Stimulated activated CD4-positive, alpha-beta T cell treated with anti-CD3 and anti-CD28 coated beads, Interleukin-2, amount 100 ng/mL, for 24 hours (primary cell): Measurements from ENCODE around the gene AP2A2.

ENCODE experiments used
- DNase-seq, 2 donors: peaks; one replicate each; pipeline ENCODE4 v3.0.0-alpha.2; 2020

The AP2A2 gene

DNA sequence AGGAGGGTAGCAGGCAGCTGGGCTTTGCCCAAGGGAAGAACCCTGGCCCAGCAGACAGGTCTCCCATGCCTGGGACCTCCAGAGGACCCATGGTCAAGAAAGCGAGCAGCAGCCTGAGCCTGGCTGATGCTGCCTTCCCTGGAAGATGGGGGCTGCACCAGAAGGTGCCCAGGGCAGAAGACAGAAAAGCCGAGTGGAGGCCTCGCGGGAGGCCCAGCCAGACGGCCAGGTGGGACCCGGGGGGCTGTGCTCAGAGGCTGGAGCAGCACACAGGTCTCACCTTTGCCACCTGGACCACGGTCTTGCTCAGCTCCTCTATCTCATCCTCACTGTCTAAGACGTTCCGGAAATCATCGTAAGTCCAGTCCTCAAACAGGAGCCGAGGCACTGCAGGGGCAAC is 25.9 kb upstream of the AP2A2 start:
- no peak for DNase-seq

DNA sequence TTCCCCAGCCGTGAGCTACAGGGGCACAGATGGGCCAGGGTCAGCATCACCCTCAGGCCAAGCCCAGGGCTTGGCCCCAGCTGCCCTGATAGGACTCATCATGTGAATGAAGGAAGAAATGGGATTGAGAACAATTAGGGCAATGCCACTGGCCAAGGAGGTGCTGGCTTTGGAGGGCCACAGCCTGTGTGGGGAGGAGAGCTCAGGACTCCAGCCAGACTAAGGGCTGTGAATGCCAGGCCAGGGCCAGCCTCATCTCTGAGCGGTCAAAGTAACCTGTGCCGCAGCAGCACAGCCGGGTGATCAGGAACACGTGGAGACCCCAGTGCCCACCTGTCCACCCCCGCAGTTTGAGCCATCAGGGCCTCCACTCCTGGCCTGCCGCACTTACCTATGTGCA is 25.1 kb upstream of the AP2A2 start:
- no peak for DNase-seq

DNA sequence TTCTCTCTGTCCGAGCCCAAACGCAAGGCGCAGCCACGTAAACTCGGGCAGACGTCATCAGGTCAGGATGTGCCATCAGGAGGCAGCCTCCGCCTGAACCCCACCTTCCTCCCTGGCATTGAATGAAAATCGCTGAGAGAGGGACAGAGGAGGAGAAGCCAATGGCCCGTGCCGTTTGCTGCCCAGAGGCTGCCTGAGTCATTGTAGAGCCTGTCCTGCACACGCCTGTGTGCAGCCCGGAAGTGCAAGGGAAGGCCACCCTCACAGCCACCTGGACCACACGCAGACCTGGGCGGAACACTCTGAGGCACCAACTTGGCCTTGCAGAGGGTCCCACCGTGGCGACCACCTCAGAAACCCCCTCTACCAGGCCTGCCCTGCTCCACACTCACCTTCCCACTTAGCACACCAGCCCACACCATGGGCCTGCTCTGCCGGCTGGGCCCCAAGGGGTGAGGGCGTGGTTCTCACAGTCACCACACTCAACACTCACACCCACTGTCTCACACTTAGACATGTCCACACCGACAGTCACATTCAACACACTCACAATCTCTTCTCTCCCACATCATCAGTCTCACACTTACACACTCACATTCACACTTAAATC is 24.1 kb upstream of the AP2A2 start:
- no peak for DNase-seq

DNA sequence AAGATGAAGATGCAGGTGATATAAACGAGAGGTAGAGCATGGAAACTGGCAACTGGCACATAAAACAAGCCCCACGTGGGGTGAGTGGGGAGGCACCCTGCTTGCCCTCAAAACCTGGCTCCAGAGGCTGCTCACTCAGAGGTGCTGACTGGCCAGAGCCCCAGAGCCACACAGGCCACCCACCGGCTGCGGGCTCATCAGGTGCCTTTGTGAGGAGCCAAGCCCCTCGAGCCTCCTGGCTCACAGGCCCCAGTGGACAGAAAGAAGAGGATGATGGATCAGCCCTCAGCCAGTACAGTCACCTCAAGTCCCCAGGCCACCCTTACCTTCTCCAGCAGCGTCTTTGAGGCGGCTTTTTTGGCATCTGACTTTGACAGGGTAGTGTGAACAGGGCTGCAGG is 21.3 kb upstream of the AP2A2 start:
- no peak for DNase-seq

DNA sequence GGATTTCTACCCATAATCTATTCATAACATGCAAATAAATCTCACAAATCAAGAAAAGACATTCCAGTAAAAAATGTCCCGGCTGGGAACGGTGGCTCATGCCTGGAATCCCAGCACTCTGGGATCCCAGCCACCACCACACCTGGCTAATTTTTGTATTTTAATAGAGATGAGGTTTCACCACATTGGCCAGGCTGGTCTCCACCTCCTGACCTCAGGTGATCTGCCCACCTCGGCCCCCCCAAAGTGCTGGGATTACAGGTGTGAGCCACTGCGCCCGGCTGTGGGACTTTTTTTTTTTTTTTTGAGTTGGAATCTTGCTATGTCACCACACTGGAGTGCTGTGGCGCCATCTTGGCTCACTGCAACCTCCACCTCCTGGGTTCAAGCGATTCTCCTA is 19.7 kb upstream of the AP2A2 start:
- no peak for DNase-seq

DNA sequence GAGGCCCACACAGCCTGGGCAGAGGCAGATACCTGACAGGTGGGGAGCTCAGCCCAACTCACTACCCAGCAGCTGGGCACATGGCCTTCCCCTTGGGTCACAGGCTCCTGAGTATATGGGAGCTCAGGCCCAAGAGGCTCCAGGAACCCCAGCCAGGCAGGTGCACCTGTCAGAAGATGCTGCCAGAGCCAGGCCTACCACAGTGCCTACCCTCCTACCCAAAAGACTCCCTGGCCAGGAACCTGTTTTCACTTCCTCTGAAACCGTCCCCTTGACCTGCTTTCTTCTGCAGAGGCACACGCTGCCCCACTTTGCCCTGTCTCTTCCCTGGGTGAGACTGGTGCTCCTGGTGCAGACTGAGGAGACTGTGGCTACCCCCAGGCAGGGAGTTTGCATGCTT is 18.0 kb upstream of the AP2A2 start:
- DNase-seq, result no peak

DNA sequence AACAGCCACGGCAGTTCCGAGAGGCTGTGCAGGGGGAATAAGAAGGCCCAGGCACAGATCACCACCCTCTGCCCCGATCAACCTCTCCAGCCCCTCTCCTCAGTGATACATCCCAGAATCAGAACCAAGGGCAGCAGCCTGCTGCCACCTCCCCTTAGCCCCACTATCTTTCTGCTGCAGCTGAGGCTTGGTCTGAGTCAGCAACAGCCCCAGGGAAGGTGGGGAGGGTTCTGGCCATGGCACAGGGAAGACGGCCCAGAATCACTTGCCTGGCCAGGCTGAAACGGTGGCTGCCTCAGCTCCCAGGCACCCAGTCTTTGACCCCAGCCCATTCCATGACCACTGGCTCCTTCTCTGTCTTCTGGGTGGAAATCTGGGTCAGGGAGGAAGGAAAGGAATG is 17.4 kb upstream of the AP2A2 start:
- no peak for DNase-seq

DNA sequence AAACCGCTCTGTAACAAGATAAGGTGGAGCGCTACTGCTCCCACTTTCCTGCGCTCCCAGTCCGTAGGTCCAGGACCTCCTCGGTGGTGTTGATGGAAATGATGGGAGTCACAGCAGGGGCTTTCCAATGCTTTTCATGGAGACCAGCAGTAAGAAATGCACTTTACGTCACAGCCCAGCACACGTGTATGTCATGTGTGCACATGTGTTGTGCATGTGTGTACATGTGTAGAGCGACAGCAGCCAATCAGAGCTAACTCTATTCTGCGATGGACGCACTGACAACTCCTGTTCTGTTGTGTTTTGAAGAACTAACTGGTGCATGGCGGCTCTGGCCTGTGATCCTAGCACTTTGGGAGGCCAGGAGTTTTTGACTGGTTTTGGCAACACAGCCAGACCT is 16.3 kb upstream of the AP2A2 start:
- no peak for DNase-seq

DNA sequence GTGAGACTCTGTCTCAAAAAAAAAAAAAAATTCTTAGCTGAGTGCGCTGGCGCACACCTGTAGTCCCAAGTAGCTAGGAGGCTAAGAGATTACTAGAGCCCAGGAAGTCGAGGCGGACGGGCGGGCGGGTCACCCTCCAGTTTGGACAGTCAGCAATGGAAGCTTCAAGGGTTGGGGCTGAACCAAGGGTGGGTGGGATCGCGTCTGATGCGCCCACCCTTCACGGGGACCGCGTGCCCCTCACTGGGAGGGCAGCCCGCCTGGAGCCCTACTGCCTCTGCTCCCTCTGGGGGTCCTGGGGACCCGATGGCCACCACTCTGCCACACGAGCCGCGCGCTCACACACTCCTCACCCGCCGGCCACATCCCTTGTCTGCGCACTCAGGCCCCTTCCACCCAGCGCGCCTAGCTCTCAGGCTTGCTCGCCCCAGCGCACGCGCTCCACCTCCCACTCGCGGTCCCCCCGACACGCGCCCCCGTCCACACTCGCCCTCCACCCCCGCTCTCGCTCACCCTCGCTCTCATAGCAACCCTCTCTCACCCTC is 15.6 kb upstream of the AP2A2 start:
- DNase-seq, result peak in 1 of 2 donors; percentile 42

DNA sequence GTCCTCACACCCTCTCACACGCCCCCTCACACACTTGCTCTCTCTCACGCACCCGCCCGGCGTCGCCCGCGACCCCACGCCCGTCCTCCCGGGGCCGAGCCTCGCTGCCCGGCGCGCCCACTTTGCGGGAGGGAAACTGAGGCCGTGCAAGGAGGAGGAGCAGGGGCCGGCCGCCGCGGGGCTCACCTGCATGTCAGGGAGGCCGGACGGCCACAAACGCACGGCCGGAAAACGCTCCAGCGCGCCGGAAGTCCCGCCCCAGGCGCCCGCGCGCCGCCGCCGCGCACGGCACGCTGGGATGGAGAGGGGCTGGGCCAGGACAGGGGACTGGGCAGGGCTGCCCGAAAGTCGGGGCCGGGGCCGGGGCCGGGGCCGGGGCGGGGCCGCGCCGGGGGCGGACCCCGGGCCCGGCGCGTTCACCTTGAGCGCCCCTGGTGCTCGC is 15.1 kb upstream of the AP2A2 start, which contains the start of gene CHID1:
TSS of gene CHID1 (minus strand) at position 222 of the 442 bp plus-strand sequence. CDS start 5,994 bp downstream, outside the sequence.
- peak; percentile 88 to 91 for DNase-seq

DNA sequence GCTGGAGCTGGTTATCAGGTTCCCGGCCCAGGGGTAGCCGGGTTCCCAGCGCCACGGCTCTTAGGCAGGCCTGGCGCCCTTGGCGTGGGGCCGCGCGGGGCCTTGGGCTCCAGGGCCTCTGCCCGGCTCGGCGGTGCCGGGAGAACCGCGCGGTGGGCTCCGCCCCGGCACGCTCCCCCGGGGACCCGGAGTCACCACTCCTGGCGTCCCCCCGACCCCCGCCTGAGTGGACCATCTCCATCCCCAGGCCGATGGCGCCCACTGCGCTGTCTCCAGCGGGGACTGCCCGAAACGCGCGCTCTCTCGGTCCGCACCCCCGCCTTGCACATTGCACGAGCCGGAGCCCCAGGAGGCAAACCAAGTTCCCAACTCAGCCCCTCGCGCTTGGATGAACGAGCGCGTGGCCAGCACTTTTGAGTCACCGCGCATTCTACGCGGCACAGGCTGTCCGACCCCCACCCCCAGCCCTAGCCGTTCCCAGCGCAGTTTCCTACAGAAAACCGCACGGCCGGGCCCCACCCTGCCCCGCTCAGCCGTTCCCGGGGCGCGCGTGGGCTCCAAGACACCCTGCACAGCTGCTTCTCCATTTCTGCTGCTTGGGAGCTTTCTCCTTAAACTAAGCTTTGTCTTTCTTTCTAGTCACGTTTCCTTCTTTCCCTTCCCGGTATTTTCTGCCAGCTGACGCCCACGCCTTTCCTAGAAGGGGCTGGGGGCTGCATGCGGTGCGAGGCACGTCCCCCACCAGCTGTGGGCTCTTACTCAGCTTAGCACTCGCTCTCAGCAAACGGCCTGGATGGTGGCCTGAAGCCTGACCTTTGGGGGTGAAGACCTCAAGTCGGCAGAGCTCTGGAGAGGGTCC is 14.4 kb upstream of the AP2A2 start:
- DNase-seq, result peak; percentile 54 to 55

DNA sequence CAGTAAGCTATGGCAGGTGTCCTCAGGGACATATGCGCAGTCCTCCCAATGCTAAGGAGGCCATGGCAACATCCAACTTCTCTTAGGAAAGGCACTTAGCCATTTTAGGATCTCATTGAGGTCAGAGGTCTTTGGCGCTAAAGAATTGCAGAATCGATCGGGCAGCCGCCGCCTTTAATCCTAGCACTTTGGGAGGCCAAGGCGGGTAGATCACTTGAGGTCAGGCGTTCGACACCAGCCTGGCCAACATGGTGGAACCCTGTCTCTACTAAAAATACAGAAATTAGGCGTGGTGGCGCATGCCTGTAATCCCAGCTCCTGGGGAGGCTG is 13.8 kb upstream of the AP2A2 start:
- no peak for DNase-seq

DNA sequence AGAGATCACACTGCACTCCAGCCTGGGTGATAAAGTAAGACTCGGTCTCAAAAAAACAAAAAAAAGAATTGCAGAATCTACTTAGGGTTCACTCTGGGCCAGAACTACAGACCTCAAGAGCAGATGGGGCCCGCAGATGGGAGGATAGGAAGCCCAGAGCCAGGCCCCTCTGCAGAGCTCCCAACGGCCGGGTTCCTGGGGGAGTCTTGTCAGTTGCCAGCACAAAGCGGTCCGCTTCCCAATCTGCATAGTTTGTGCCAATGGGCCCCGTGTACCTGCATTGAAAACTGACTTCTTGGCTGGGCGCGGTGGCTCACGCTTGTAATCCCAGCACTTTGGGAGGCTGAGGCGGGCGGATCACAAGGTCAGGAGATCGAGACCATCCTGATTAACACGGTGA is 13.4 kb upstream of the AP2A2 start:
- DNase-seq, result no peak

DNA sequence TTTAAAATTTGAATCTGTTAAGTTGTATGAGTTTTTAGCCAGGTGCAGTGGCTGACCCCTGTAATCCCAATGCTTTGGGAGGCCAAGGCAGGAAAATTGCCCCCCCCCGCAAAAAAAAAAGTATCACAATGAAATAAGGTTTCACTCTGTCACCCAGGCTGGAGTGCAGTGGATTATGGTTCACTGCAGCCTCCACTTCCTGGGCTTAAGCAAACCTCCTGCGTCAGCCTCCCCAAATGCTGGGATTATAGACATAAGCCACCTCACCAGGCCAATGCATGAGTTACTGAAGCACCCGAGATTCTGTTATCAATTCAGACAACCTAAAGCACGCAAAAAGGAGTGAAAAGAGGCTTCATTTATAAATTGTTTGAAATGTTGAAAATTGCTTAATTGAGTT is 12.6 kb upstream of the AP2A2 start:
- DNase-seq, result no peak

DNA sequence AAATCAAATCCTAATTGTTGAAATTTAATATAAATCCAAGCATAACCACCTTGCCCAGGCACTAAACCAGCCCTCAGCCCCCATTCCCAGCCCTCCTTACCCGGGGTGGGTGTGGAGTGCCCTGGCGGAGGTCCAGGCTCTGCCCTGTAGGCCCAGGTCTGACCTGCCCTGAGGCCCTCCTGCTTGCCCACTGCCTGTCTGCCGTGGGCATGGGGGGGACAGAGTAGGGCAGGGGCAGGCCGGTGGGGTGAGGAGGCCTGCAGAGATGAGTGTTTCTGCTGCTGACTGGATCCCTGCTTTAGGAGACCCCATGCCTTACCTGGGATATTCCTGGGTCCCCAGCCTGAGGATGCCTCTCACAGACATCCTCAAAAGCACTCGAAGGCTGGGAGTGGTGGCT is 11.5 kb upstream of the AP2A2 start:
- no peak for DNase-seq

DNA sequence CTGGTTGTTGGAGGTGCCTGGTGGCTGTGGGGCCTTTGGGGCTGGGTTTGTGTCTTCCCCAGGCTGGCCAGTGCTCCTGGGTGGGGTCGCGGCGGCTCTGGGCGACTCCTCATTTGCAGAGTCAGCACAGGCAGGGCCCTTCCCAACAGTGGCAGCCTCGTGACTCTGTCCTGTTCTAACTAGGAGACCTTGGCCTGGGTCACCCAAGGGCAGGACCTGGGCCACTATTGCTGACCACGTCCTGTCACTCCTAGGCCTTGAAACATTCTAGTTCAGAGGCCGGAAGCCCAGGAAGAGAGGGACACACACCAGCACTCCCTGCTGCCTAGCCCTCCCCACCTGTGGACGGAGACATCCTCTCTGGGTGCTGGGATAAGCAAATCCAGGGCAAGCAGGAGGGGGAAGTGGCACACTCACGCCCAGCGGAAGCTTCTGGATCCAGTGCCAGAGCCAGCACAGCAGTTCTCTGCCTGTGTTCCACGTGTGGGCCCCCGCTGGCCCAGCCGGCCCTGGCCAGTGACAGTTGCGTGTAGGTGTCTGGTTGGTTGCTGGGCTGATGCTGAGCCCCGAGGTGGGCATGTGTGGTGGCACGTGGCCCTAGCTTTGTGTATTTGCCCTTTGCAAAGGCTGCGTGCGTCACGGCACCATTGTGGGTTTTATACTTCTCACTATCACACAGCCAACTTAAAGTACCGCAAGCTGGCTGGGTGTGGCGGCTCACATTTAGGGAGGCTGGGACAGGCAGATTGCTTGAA is 10.7 kb upstream of the AP2A2 start:
- no peak for DNase-seq

DNA sequence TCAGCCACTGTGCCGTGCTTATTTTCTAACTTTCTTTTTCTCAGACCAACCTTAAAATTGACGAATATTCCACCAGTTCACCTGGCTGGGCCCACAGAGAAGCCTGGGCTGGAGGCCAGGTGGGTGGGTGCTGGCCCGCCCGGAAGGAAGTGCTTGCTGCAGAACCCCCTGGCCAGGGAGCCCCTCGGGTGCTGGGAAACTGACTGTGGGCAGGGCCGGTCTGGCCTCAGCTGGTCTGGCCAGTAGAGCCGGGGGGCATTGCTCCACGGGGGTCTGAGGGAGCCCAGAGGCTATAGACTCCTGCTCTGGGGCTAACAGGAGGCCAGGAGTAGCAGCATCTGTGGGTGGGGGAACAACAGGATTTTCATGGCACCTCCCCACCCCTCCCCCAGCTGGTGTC is 8.2 kb upstream of the AP2A2 start:
- DNase-seq, result no peak

DNA sequence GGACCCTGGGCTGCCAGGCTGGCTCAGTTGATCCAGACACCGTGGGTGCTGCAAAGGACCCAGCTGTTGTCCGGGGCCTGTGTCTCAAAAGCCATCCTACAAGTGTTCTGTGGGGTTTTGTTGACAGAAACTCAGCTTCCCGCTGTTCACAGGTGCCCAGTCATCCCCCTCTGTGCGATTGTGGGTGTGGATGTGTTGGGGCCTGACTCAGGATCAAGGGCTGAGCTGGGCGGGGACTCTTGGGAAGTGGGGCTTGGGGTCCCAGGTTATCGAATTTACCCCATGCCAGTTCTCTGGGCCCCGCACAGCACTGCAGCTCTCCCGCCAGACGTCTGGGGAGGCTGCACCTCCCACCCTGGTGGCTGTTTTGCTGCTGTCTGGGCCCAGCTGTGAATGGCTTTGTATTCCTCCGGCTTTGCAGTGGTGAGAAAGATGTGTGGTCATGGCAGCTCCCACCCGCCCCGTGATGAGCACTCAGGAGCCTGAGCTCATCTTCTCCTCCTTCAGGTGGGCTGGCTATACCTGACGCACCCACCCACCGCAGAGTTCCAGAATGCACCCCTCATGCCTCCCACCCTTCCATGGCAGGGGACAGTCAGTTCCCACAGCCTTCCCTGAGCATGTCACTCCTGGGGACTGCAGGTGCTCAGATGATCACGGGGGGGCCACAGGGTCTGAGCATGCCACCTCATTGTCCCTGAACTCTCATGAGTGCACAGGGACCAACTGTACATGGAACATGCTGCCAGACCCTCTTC is 3.6 kb upstream of the AP2A2 start:
- DNase-seq, result no peak

DNA sequence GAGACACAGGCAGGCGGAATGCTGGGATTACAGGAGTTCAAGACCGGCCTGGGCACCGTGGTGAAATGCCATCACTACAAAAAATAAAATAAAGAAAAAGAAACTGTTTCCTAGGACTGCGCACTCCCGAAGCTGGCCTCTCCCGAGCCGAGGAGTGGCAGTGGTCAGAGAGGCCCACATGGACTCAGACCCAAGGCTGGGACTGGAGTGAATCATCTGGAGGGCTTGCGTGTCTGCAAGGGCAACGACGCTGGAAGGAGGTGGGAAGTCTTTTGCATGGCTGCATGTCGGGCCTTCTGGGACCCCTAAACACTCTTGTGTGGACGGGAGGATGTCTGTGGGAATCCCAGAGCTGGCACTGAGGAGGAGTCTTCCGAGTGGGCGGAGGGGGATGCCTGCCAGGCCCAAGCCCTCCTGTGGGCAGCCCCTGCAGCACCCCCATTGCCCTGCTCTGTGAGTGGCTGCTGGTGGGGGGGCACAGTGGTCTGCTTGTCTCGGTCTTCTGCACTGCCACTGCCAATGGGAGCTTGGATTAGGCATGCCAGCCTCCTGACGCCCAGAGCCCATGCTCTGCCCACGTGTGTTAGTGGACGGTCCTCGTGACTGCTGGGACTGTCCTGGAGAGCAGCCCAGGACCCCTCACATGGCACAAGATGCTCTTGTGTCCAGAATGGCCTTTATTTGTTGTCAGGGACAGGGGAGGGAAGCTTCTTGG is 1.8 kb upstream of the AP2A2 start:
- DNase-seq, result no peak

DNA sequence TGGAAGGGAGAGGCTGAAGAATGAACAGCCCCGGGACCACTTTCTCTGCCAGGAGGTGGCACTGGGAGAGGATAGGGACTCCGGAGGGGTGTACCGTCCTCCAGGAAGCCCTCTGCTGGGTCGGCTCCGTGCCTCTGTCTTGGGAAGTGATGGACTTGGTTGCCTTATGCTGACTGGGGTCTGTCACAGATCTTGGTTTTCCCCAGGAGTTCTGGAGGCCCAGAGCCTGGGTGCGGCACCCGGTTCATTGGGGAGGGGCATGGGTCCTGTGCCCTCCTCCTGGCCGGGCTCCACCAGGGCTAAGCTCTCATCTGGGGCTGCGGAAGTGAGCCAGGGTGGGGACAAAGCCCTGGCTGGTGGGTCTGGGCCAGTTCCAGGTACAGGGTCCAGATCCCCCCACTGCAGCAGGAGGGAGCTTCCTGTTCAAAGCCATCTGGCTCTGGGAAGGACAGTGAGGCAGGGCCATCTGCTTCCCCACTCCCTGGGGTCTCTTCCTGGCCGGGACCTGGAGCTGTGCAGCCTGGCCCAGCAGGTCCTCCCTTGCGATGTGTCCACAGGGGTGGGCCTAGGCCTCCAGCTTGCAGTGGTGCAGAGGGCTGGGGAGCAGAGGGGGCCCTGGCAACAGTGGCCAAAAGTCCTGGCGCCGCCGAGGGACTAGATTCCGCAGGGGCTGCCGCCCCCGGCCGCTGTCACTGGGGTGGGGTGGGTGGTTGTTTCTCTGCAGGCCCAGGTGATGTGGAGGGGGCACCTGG is 1.1 kb upstream of the AP2A2 start:
- no peak for DNase-seq

DNA sequence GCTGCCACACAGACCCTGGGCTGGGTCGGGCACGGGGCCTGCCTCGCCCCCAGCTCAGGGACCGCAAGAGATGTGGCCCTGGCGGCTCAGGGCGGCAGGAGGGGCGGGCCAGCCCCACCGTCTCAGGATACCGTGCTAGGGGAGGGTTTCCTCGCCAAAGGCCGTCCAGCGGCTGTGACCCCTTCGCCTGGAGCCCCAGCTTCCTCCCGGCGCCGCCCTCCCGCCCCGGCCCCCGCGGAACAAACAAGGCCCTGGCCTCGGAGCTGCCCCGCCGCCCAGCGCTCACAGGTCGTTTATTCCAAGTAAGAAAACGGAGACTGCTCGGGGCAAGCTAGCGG is 543 bp upstream of the AP2A2 start:
- no peak for DNase-seq
